GM12874 (cell line): ENCODE data around the gene FAM234A.
A peak's percentile ranks its signal among the peaks of the same experiment; 100 is the strongest.

Source experiments
- TF ChIP-seq, protein P1 (sequence below): IDR thresholded peaks from 2 replicates; pipeline ENCODE4 v1.5.1; 2011; ENCODE audit warnings: low read depth, mild to moderate bottlenecking, control low read depth, low read length, moderate library complexity; ENCODE audit not compliant: insufficient read depth

The FAM234A gene

DNA sequence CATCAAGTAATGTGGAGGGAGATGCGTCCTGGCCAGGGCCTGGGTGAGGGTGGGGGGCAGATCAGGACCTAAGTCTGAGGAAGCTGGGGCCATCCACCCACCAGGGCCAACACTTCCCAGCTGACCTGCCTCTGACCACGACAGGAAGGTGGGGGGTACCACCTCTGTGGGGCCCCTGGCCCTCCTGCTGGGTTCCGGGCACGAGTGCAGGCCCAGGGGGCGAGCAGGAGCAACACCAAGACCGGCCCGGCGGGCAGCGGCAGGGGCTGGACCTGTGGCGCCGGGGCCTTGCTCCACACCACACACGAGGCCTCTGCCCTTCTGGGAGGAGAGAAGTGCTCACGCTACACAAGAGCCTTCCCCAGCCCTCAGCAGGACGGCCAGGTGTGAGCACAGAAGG lies 61.7 kb downstream of the FAM234A start:
- TF ChIP-seq, protein P1, sequence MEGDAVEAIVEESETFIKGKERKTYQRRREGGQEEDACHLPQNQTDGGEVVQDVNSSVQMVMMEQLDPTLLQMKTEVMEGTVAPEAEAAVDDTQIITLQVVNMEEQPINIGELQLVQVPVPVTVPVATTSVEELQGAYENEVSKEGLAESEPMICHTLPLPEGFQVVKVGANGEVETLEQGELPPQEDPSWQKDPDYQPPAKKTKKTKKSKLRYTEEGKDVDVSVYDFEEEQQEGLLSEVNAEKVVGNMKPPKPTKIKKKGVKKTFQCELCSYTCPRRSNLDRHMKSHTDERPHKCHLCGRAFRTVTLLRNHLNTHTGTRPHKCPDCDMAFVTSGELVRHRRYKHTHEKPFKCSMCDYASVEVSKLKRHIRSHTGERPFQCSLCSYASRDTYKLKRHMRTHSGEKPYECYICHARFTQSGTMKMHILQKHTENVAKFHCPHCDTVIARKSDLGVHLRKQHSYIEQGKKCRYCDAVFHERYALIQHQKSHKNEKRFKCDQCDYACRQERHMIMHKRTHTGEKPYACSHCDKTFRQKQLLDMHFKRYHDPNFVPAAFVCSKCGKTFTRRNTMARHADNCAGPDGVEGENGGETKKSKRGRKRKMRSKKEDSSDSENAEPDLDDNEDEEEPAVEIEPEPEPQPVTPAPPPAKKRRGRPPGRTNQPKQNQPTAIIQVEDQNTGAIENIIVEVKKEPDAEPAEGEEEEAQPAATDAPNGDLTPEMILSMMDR: no peak

DNA sequence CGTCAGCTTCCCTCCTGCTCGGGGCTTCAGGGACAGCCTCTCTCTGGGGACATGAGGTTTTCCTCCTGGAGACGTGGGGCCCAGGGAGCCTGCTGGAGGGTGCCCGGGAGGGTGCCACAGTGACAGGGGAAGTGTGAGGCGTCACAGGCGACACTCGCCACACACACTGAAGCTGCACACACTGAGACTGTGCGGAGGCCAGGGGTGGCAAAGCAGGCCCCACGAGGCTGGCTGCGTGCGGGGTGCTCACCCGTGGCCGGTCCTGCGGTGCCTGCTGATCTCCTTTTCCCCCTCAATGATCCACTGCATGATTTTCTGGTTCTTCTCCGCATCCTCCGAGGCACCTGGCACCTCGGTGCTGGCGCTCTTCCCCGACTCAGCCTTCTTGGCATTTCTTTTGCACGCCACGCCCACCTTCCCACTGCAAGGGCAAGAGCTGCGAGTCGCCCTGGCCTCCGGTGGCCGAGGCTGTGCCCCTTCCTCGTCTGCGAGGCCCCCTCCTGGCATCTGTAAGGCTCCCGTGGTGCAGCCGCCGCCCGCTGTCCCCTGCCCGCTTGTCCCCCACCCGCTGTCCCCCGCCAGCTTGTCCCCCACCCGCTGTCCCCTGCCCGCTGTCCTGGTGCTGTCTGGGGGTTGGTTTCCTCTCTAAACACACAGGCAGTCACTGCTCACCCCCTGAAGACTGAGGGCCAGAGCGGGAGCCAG lies 62.3 kb downstream of the FAM234A start:
- TF ChIP-seq, protein P1: no peak

DNA sequence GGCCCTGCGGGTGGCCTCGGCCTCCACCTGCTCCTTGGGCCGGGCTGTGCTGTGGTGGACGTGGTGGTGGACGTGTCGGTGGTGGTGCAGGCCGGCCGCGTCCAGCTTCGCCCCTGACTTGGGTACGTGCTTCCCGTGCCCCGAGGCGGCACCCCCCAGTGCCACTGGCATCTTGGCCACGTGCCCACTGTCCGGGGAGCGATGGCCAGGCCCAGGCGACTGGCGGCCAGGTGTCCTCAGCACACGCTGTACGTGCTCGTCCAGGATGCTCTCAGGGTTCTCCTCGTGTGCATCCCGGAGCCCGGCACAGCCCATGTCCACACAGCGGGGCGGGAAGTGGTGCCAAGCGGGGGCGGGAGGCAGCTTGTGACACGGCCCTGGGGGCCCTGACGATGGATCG lies 63.2 kb downstream of the FAM234A start:
- TF ChIP-seq, protein P1: no peak

DNA sequence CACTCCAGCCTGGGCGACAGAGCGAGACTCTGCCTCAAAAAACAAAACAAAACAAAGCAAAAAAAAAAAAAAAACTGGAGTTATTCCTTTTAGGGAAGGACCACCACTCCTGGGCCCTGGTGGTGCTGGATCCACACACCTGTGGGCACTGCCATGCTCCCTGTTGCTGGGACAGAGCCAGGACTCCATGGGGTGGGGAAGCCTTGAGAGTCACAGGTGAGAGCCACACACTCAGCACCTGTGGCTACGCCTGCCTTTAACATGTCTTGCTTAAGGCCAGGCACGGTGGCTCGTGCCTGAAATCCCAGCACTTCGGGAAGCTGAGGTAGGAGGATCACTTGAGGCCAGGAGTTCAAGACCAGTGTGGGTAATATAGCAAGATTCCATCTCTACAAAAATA lies 66.6 kb downstream of the FAM234A start:
- TF ChIP-seq, protein P1: no peak

DNA sequence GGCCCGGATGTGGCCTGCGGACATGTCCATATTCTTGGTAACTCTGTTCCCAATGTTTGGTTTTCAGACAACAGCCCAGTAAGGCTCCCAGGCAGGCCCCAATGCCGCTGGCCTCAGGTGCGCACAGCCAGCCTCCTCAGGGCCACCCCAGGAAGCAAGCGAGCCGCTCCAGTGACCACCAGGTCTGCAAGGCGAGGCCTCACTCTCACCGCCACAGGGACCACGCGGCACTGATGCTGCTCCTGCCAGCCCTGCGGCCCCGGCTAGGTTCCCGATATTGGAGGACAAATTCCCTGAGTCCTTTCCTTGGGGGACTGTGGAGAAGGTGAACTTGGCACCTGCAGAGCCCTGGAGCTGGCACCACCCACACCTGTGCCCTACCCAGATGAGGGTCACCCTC lies 67.3 kb downstream of the FAM234A start:
- TF ChIP-seq, protein P1: no peak

DNA sequence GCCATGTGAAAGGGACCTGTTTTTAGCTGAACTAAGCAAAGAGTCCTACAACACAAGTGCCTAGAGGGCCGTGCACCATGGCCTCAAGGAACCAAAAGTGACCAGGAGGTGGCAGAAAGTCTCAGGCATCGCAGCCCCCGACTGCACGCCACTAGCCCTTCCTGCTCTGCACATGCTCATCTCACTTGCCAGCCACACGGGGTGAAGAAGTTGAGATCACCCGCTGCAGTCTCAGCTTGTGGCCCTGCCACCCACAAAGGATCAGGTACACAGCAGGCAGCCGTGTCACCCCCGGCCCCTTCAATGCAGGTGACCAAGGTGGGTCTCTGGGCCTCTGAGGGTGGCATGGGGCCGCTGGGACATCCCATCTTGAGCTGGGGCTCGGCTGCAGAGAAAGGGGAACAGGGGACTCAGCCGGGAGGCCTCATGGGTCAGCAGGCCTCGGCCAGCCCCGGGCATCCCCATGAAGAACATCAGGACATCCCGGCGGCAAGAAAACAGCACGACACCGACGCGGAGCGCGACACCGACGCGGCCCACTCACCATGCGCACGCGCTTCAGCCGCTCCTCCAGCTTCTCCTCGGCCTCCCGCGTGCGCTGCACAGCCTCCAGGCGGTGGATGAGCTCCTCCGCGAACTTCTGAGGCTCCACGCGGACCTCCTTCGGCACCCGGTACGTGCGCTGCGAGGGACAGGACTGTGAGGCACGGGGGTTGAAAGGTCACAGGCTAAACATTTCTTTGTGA lies 69.3 kb downstream of the FAM234A start:
- TF ChIP-seq, protein P1: peak; percentile 10; the same call in 1 of the 2 replicates

DNA sequence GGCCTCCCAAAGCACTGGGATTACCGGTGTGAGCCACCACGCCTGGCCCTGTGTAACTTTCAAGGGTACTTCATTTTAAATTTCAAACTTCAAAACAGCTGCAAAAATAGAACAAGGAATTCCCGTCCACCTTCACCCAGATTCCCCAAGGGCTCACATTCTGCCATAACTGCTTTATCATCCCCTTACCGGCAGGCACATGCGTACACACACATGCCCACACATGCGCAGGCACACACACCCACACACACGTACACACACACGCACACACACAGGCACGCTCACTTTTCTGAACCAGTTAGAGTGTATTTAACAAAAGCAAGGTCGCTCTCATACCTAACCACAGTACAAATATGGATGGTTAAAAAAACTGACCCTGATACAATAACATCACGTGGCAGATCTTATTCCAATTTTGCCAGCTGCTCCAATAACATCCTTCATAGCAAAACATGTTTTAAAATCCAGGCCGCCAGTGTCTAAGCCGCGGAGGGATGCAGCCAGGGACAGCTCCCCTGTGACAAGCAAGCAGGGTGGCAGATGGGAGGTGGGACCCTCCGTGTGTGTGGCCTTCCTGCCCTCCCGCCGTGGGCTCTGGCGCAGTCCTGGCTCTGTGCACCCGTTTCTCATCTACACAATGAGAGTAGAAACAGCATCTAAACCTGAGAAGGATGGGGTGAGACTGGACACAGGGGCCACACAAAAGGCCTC lies 71.5 kb downstream of the FAM234A start:
- TF ChIP-seq, protein P1: no peak
